Gastrocnemius medialis (tissue), 4 donors: Measurements from ENCODE around the gene PDSS2.

Experiments
- POLR2A ChIP-seq, 2 donors: fragments of 450-650 bp; IDR thresholded peaks; one replicate each; pipeline ENCODE4 v1.6.1; 2017; ENCODE audit warnings: antibody characterized with exemption in 2 of 2, mild to moderate bottlenecking in 2 of 2, moderate library complexity in 2 of 2
- TF ChIP-seq, protein P1 (sequence below), 5 experiments: fragments of 450-650 bp in 3 of 5; fragments of 200-600 bp in 2 of 5; sonication (generic) in 2 of 5; IDR thresholded peaks in 4 of 5; conservative IDR thresholded peaks in 1 of 5; 1 replicate in 4 of 5; 2 replicates in 1 of 5; pipeline ENCODE4 v1.5.1; 2016 to 2019; ENCODE audit warnings: antibody characterized with exemption in 5 of 5, mild to moderate bottlenecking in 3 of 5, moderate library complexity in 3 of 5

DNA sequence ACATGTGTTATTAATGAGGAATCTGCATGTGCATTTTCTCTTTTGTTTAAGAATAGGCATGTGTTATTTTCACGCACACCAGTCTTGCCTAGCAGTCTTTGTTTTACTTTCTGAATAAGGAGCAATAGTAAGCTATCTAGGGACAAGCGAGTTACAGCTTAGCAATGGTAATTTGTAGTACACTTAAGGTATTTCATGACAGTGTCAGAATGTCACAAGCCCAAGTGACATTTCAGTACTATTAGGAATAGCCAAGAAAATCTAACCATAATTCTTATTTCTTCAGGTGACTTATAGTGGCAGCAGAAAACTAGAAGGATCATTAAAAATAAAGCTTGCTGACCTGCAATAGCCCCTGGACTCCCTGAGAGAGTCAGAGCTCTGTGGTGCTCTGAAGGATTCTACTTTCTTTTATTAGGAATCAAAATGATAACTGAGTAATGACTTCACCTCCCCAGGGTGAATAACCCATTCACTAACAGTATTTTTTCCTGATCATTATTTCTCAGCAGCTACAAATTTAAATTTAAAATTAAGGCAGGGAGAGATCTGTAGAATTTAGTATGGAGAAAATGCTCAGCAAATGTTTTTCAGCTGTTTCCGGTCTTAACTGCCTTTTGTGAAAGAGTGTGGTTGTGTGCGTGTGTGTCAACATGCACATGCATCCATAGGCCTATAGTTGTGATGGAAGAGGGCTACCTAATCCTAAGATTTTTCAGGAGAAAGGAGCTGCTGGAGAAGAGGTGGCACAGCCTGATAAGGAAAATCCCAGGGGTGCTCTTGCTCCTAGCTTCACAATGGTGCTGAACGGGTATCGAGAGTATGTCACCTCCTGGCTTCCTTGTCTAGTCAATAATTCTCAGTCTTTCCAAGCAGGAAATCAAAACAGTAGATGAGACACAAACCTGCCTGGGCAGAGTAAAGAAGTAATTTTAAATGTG, 254.0 kb downstream of the PDSS2 start:
- TF ChIP-seq, protein P1, sequence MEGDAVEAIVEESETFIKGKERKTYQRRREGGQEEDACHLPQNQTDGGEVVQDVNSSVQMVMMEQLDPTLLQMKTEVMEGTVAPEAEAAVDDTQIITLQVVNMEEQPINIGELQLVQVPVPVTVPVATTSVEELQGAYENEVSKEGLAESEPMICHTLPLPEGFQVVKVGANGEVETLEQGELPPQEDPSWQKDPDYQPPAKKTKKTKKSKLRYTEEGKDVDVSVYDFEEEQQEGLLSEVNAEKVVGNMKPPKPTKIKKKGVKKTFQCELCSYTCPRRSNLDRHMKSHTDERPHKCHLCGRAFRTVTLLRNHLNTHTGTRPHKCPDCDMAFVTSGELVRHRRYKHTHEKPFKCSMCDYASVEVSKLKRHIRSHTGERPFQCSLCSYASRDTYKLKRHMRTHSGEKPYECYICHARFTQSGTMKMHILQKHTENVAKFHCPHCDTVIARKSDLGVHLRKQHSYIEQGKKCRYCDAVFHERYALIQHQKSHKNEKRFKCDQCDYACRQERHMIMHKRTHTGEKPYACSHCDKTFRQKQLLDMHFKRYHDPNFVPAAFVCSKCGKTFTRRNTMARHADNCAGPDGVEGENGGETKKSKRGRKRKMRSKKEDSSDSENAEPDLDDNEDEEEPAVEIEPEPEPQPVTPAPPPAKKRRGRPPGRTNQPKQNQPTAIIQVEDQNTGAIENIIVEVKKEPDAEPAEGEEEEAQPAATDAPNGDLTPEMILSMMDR (IDR thresholded peaks at IDR 0.05 in 4 of 5, conservative IDR thresholded peaks at IDR 0.05 in 1 of 5): no peak
- TF ChIP-seq POLR2A (IDR thresholded peaks at IDR 0.05): no peak
